Caco-2 (cell line): ENCODE data around the gene EHHADH. TPM values are rescaled to one million over a fixed set of nuclear protein-coding genes. Genes with fewer than 3 reads are reported as not detected.

Experiments
- BruUV-seq: library from RNA; stranded (reverse); fragments of 400-500 nt; replicated peaks from 2 replicates; lab custom pipeline; 2021; lab: Mats Ljungman, UMichigan
- CTCF ChIA-PET: fragments of 300-600 bp; sonication (Branson Sonifier 250); formaldehyde crosslinking; loops from one replicate; lab custom pipeline; 2022; ENCODE audit warnings: antibody characterized with exemption; lab: Charles Lee
- POLR2A ChIA-PET: fragments of 300-600 bp; sonication (Branson Sonifier 250); formaldehyde crosslinking; loops from one replicate; lab custom pipeline; 2022; ENCODE audit warnings: antibody characterized with exemption; lab: Charles Lee
- DNase-seq, 2 experiments: peaks; one replicate each; pipeline versions ENCODE4 v3.0.0 to v3.0.0-alpha.2; 2020 to 2022
- H3K27me3 ChIP-seq: replicated peaks from 2 replicates; pipeline ENCODE4 v1.6.0; 2011; ENCODE audit warnings: low read length; ENCODE audit not compliant: control insufficient read depth, insufficient read depth
- H3K36me3 ChIP-seq: 2 replicates; pipeline ENCODE4 v1.5.1; 2011; ENCODE audit warnings: low read length; ENCODE audit not compliant: control insufficient read depth, insufficient read depth
- H3K4me1 ChIP-seq: fragments of 250-450 bp; sonication (Bioruptor Pico); 2 replicates; pipeline ENCODE4 v1.5.1; 2020; ENCODE audit warnings: mild to moderate bottlenecking
- H3K4me3 ChIP-seq: 2 replicates; pipeline ENCODE4 v1.5.1; 2011; ENCODE audit warnings: low read depth, mild to moderate bottlenecking, control low read depth, low read length
- H3K9me3 ChIP-seq: fragments of 250-450 bp; sonication (Bioruptor Pico); 2 replicates; pipeline ENCODE4 v1.5.1; 2020; ENCODE audit warnings: mild to moderate bottlenecking, moderate library complexity
- H3K27ac Mint-ChIP-seq: one replicate; pipeline ENCODE4 v1.8.0; 2022; ENCODE audit warnings: mixed read lengths; ENCODE audit not compliant: unreplicated experiment
- H3K27me3 Mint-ChIP-seq: one replicate; pipeline ENCODE4 v1.8.0; 2022; ENCODE audit warnings: mixed read lengths; ENCODE audit not compliant: insufficient read depth, unreplicated experiment
- H3K36me3 Mint-ChIP-seq: one replicate; pipeline ENCODE4 v1.8.0; 2022; ENCODE audit warnings: mild to moderate bottlenecking, mixed read lengths; ENCODE audit not compliant: insufficient read depth, unreplicated experiment
- H3K4me1 Mint-ChIP-seq: one replicate; pipeline ENCODE4 v1.8.0; 2022; ENCODE audit warnings: low read depth, mixed read lengths; ENCODE audit not compliant: unreplicated experiment
- H3K4me3 Mint-ChIP-seq: one replicate; pipeline ENCODE4 v1.8.0; 2022; ENCODE audit warnings: mild to moderate bottlenecking, moderate library complexity, mixed read lengths; ENCODE audit not compliant: unreplicated experiment
- H3K9me3 Mint-ChIP-seq: one replicate; pipeline ENCODE4 v1.8.0; 2022; ENCODE audit warnings: mixed read lengths; ENCODE audit not compliant: unreplicated experiment
- CTCF ChIP-seq, 2 experiments: fragments of 200-600 bp in 1 of 2; IDR thresholded peaks; 1 replicate in 1 of 2; 2 replicates in 1 of 2; pipeline versions ENCODE4 v1.5.1 to v1.8.0; 2011 to 2022; ENCODE audit warnings: antibody characterized with exemption in 1 of 2, control low read depth in 1 of 2, inconsistent platforms in 1 of 2, low read depth in 1 of 2, low read length in 1 of 2, mild to moderate bottlenecking in 1 of 2, moderate library complexity in 1 of 2; ENCODE audit not compliant: insufficient read depth in 1 of 2, severe bottlenecking in 1 of 2, unreplicated experiment in 1 of 2
- intact Hi-C: fragments of 100-400 bp; cut with micrococcal nuclease; formaldehyde crosslinking; loops from one replicate; pipeline ENCODE4 v1.10.0; 2022; ENCODE audit not compliant: unreplicated experiment
- total RNA-seq: library from RNA; stranded (reverse); gene quantifications from 2 replicates; pipeline ENCODE4 v1.2.3, GENCODE V29; 2022

EHHADH gene
- total RNA-seq, 1 experiment from 2014 or later, result 24.9 TPM

GRCh38 chr3:185208823-185209222, 45.0 kb downstream of the EHHADH start:
- intact Hi-C loops, result no loop called here
- no peaks in the 10 kb centered on the region for H3K9me3 ChIP-seq
- Mint-ChIP-seq H3K27me3 (no peaks in the 10 kb centered on the region), H3K36me3 (peaks cover 6% of the 10 kb centered on the region), H3K4me1 (no peaks in the 10 kb centered on the region), H3K27ac (no peak overlapping the region), H3K9me3 (no peaks in the 10 kb centered on the region), H3K4me3 (no peak overlapping the region)
- DNase-seq, result no peak
- POLR2A ChIA-PET, result no interaction called here
- BruUV-seq, result no TSS peak
- CTCF ChIA-PET, result no interaction called here
- no peak overlapping the region for H3K4me3 ChIP-seq
- H3K27me3 ChIP-seq, result no peaks in the 10 kb centered on the region
- H3K36me3 ChIP-seq, result no peaks in the 10 kb centered on the region; the same call in none of the 2 replicates
- no peaks in the 10 kb centered on the region for H3K4me1 ChIP-seq
- TF ChIP-seq CTCF (IDR thresholded peaks at IDR 0.05; ENCODE audit: insufficient read depth in 1 of 2, low read depth in 1 of 2, low read length in 1 of 2, severe bottlenecking in 1 of 2, unreplicated experiment in 1 of 2), result no peak

GRCh38 chr3:185207931-185208746, 45.7 kb downstream of the EHHADH start:
- POLR2A ChIA-PET, result no interaction called here
- intact Hi-C loops, result no loop called here

GRCh38 chr3:185207481-185207880, 46.4 kb downstream of the EHHADH start:
- Histone ChIP-seq H3K9me3 (no peaks in the 10 kb centered on the region), H3K4me1 (no peaks in the 10 kb centered on the region), H3K27me3 (no peaks in the 10 kb centered on the region), H3K4me3 (no peak overlapping the region), H3K36me3 (no peaks in the 10 kb centered on the region; the same call in none of the 2 replicates)
- DNase-seq, result no peak
- Mint-ChIP-seq H3K27me3 (no peaks in the 10 kb centered on the region), H3K36me3 (peaks cover 16% of the 10 kb centered on the region), H3K9me3 (no peaks in the 10 kb centered on the region), H3K4me1 (no peaks in the 10 kb centered on the region), H3K4me3 (no peak overlapping the region), H3K27ac (no peak overlapping the region)
- ChIA-PET POLR2A (no interaction called here), CTCF (no interaction called here)
- no peak for TF ChIP-seq CTCF (IDR thresholded peaks at IDR 0.05; ENCODE audit: insufficient read depth in 1 of 2, low read depth in 1 of 2, low read length in 1 of 2, severe bottlenecking in 1 of 2, unreplicated experiment in 1 of 2)
- intact Hi-C loops, result no loop called here
- BruUV-seq, result no TSS peak

More at GRCh38 chr3:185207931-185208746, 45.7 kb downstream of the EHHADH start:
- no peaks in the 10 kb centered on the region for H3K4me1 Mint-ChIP-seq
- H3K4me3 Mint-ChIP-seq, result no peak overlapping the region
- Histone ChIP-seq H3K4me3 (no peak overlapping the region), H3K27me3 (no peaks in the 10 kb centered on the region), H3K36me3 (no peaks in the 10 kb centered on the region; the same call in none of the 2 replicates), H3K4me1 (no peaks in the 10 kb centered on the region), H3K9me3 (no peaks in the 10 kb centered on the region)
- H3K36me3 Mint-ChIP-seq, result peaks cover 12% of the 10 kb centered on the region
- H3K27ac Mint-ChIP-seq, result no peak overlapping the region
- H3K27me3 Mint-ChIP-seq, result no peaks in the 10 kb centered on the region
- CTCF ChIA-PET, result no interaction called here
- H3K9me3 Mint-ChIP-seq, result no peaks in the 10 kb centered on the region
- BruUV-seq, result no TSS peak
- no peak for TF ChIP-seq CTCF (IDR thresholded peaks at IDR 0.05; ENCODE audit: insufficient read depth in 1 of 2, low read depth in 1 of 2, low read length in 1 of 2, severe bottlenecking in 1 of 2, unreplicated experiment in 1 of 2)
- DNase-seq, result no peak
